Measurements from ENCODE around the gene MYO1B. TPM values are rescaled to one million over a fixed set of nuclear protein-coding genes. Genes with fewer than 3 reads are reported as not detected.

The MYO1B gene
- total and polyA plus RNA-seq, 2 donors from 2014 or later = 24.5 to 64.8 TPM

DNA sequence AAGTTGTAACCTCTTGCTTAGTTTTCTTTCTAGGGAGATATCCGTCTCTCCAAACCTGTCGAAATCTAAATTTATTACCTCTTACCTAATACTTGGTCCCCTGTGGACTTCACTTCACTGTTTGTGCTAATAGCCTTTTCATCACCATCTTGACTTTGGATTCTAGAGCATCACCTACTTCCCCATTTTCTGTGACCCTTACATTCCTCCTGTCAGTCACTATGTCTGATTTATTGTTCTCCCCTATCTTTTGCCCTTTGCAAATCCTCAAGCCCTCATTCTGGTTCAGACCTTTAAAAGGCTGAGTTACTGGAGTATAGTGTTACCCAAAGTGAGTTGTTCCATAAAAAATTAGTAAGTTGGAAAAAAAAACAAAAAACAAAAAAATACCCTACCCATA, 7.5 kb downstream of the MYO1B start:
- Histone ChIP-seq H3K36me3 (ENCODE audit: control insufficient read depth in 2 of 3, insufficient read depth in 3 of 3, low read length in 3 of 3) (no peaks in the 10 kb centered on the region), H3K4me1 (ENCODE audit: control insufficient read depth in 2 of 3, insufficient read depth in 2 of 3, low read depth in 1 of 3, low read length in 3 of 3) (peaks cover 2 to 25% (median 8%) of the 10 kb centered on the region in 3 donors), H3K9ac (ENCODE audit: low read length in 3 of 3) (no peak overlapping the region), H3K4me3 (ENCODE audit: low read length in 3 of 3) (no peak overlapping the region), H3K27me3 (ENCODE audit: control insufficient read depth, insufficient read depth, low read length) (no peaks in the 10 kb centered on the region), H3K9me3 (ENCODE audit: control insufficient read depth in 2 of 3, insufficient read depth in 1 of 3, low read length in 3 of 3) (no peaks in the 10 kb centered on the region), H3K27ac (ENCODE audit: low read depth in 2 of 2, low read length in 2 of 2) (no peak overlapping the region)
- TF ChIP-seq, protein P1, sequence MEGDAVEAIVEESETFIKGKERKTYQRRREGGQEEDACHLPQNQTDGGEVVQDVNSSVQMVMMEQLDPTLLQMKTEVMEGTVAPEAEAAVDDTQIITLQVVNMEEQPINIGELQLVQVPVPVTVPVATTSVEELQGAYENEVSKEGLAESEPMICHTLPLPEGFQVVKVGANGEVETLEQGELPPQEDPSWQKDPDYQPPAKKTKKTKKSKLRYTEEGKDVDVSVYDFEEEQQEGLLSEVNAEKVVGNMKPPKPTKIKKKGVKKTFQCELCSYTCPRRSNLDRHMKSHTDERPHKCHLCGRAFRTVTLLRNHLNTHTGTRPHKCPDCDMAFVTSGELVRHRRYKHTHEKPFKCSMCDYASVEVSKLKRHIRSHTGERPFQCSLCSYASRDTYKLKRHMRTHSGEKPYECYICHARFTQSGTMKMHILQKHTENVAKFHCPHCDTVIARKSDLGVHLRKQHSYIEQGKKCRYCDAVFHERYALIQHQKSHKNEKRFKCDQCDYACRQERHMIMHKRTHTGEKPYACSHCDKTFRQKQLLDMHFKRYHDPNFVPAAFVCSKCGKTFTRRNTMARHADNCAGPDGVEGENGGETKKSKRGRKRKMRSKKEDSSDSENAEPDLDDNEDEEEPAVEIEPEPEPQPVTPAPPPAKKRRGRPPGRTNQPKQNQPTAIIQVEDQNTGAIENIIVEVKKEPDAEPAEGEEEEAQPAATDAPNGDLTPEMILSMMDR (IDR thresholded peaks at IDR 0.05; ENCODE audit: borderline replicate concordance, extremely low read depth, insufficient read depth) = no peak
- DNase-seq (no peak), FAIRE-seq (no peak)
- intact Hi-C loops (cut with DNase I) = no loop called here

DNA sequence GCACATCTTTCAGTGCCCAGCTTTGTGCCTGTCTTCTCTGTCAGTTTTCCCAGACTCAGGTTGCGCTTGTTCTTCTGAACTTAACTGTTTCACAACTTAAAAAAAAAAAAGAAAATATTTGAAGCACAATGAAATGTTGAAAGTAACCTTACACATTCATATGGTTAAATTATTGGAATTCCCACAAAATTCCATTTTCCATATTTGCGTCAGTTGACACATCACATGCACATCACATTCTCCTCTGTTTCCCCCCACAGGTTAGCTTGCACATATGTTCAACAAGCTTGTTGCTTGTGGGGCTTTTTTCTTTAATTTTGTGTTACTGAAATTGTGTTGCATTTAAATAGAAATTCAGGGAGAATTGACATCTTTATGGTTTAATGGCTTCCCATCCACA, 8.3 kb downstream of the MYO1B start:
- peaks cover 0 to 20% (median 5%) of the 10 kb centered on the region in 3 donors for H3K4me1 ChIP-seq (ENCODE audit: control insufficient read depth in 2 of 3, insufficient read depth in 2 of 3, low read depth in 1 of 3, low read length in 3 of 3)
- intact Hi-C loops (cut with DNase I) = no loop called here
- FAIRE-seq = no peak
- TF ChIP-seq, protein P1 (IDR thresholded peaks at IDR 0.05; ENCODE audit: borderline replicate concordance, extremely low read depth, insufficient read depth) = no peak
- no peak overlapping the region for H3K27ac ChIP-seq (ENCODE audit: low read depth in 2 of 2, low read length in 2 of 2)
- H3K9ac ChIP-seq (ENCODE audit: low read length in 3 of 3) = no peak overlapping the region
- H3K4me3 ChIP-seq (ENCODE audit: low read length in 3 of 3) = no peak overlapping the region
- no peaks in the 10 kb centered on the region for H3K36me3 ChIP-seq (ENCODE audit: control insufficient read depth in 2 of 3, insufficient read depth in 3 of 3, low read length in 3 of 3)
- no peak for DNase-seq
- no peaks in the 10 kb centered on the region for H3K9me3 ChIP-seq (ENCODE audit: control insufficient read depth in 2 of 3, insufficient read depth in 1 of 3, low read length in 3 of 3)
- H3K27me3 ChIP-seq (ENCODE audit: control insufficient read depth, insufficient read depth, low read length) = no peaks in the 10 kb centered on the region

DNA sequence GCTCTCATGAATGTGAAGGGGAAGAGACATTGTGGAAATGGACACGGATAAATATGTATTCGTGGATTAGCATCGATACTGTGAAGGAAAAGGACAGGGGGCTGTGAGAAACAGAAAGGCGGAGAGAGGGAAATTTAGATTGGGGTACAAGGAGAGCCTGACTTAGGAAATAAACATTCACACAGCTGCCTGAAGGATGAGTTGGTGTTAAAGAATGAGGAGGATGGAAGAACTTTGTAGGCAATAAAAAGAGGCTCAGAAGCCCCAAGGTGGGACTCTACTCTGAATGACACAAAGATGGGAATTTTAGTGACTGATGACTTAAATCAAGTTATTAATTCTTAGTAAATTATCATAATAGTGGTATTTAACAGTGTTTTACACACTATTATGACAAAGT, 10.1 kb downstream of the MYO1B start:
- FAIRE-seq = no peak
- H3K9me3 ChIP-seq (ENCODE audit: control insufficient read depth in 2 of 3, insufficient read depth in 1 of 3, low read length in 3 of 3) = no peaks in the 10 kb centered on the region
- no peaks in the 10 kb centered on the region for H3K27me3 ChIP-seq (ENCODE audit: control insufficient read depth, insufficient read depth, low read length)
- no peak overlapping the region for H3K9ac ChIP-seq (ENCODE audit: low read length in 3 of 3)
- no peak for DNase-seq
- no peak overlapping the region for H3K27ac ChIP-seq (ENCODE audit: low read depth in 2 of 2, low read length in 2 of 2)
- TF ChIP-seq, protein P1 (IDR thresholded peaks at IDR 0.05; ENCODE audit: borderline replicate concordance, extremely low read depth, insufficient read depth) = no peak
- intact Hi-C loops (cut with DNase I) = no loop called here
- H3K4me3 ChIP-seq (ENCODE audit: low read length in 3 of 3) = no peak overlapping the region
- peaks cover 0 to 9% (median 5%) of the 10 kb centered on the region in 3 donors for H3K4me1 ChIP-seq (ENCODE audit: control insufficient read depth in 2 of 3, insufficient read depth in 2 of 3, low read depth in 1 of 3, low read length in 3 of 3)
- H3K36me3 ChIP-seq (ENCODE audit: control insufficient read depth in 2 of 3, insufficient read depth in 3 of 3, low read length in 3 of 3) = no peaks in the 10 kb centered on the region

DNA sequence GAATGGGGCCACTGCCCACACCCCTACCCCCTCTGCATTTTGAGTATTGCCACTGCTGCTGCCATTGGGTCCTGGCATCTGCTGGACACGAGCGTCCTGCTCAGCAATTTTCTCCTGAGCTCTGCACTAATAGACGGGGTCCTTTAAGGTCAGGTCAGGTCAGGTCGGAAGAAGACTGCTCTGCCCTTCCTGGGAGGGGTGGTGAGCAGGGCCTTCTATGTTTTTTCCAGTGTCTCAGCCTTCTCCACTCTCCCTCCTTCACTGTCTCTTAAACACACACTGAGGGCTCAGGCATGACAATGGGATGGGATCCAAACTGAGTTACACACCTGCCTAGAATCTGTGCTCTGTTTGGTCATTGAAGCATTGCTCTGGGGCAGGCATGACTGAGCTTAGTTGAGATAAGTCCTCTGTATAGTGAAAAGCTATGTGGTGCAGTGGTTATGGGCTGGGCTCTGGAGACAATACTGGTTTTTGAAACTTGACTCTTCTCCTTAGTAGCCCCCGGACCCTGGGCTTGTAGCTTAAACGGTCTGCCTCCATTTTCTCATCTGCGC, 10.6 kb downstream of the MYO1B start:
- Histone ChIP-seq H3K27me3 (ENCODE audit: control insufficient read depth, insufficient read depth, low read length) (no peaks in the 10 kb centered on the region), H3K9ac (ENCODE audit: low read length in 3 of 3) (no peak overlapping the region), H3K9me3 (ENCODE audit: control insufficient read depth in 2 of 3, insufficient read depth in 1 of 3, low read length in 3 of 3) (no peaks in the 10 kb centered on the region), H3K4me1 (ENCODE audit: control insufficient read depth in 2 of 3, insufficient read depth in 2 of 3, low read depth in 1 of 3, low read length in 3 of 3) (peaks cover 0 to 9% (median 5%) of the 10 kb centered on the region in 3 donors), H3K27ac (ENCODE audit: low read depth in 2 of 2, low read length in 2 of 2) (no peak overlapping the region), H3K36me3 (ENCODE audit: control insufficient read depth in 2 of 3, insufficient read depth in 3 of 3, low read length in 3 of 3) (no peaks in the 10 kb centered on the region), H3K4me3 (ENCODE audit: low read length in 3 of 3) (no peak overlapping the region)
- DNase-seq (no peak), FAIRE-seq (no peak)
- TF ChIP-seq, protein P1 (IDR thresholded peaks at IDR 0.05; ENCODE audit: borderline replicate concordance, extremely low read depth, insufficient read depth) = no peak
- intact Hi-C loops (cut with DNase I) = no loop called here
